Measurements from ENCODE around the gene SPARCL1.
"Not testable (repeated sequence)": the region's sequence is repeated elsewhere in the genome, so short reads cannot be mapped to it uniquely, and the experiment has no call there.

The SPARCL1 gene

DNA sequence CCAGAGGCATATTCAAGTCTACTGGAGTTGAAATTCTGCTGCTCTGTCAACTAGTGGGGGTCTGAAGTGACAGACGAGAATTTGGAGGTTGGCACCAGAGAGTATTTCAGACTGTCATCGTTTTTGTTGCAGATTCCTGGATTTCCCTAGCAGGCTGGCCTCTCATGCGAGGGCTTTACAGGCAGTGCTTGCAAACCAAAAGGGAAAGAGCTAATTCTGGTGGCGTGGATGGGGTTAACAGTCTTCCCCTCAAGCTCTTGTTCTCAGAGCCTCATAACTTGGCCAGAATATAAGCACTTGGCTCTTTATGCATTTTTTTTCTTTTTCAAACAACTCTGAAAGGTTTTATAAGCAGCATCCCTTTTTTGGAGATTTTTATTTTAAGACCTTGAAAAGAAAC, at the start of gene SPARCL1:
Gene SPARCL1, minus strand, starts transcription at position 190 of the 400 bp plus-strand sequence. CDS start 29,802 bp downstream, outside the sequence.
- DNase-seq: no peak

DNA sequence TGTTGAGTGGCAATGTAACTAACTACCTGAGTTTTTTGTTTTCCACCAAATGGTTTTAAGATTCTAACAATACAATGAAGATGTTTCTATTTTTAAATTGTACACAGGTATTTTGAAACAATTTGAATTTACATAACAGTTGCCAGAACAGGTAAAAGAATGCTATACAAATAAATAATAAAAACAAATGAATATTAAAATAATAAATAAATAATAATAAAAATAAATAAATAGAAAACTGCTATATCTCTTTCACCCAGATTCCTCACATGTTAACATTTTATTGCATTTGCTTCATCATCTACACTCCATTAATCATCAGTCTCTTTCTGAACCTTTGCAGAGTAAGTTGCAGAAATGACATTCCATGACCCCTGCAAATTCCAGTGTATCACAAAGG, 46.8 kb upstream of the SPARCL1 start:
- no peak for DNase-seq

- no peak for DNase-seq
Measured at GRCh38 chr4:87575408-87575807, 46.2 kb upstream of the SPARCL1 start.

DNA sequence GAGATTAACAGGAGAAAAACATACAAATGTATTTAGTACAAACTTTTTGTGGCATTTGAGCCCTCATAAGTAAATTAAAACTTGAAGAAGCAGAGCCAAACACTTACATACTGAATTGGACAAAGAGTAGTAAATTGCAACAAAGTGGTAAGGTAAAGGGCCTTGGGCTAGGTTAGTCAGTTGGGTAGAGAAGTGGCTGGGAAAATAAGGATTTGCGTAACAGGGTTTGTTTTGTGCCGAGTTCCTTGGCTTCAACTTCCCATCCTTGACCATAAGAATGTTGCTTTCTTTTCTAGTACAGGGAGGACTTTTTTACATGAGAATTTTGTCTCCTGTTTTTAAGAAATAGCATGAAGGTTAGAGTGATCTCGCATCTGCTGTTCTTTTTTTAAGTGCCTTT, 45.8 kb upstream of the SPARCL1 start:
- no peak for DNase-seq

DNA sequence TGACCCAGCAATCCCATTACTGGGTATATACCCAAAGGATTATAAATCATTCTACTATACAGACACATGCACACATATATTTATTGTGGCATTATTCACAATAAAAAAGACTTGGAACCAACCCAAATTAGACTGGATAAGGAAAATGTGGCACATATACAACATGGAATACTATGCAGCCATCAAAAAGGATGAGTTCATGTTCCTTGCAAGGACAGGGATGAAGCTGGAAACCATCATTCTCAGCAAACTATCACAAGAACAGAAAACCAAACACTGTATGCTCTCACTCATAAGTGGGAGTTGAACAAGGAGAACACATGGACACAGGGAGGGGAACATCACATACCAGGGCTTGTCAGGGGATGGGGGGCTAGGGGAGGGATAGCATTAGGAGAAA, 45.2 kb upstream of the SPARCL1 start:
- DNase-seq: not testable (repeated sequence)

- DNase-seq: no peak
Measured at GRCh38 chr4:87570290-87570805, 41.2 kb upstream of the SPARCL1 start.

DNA sequence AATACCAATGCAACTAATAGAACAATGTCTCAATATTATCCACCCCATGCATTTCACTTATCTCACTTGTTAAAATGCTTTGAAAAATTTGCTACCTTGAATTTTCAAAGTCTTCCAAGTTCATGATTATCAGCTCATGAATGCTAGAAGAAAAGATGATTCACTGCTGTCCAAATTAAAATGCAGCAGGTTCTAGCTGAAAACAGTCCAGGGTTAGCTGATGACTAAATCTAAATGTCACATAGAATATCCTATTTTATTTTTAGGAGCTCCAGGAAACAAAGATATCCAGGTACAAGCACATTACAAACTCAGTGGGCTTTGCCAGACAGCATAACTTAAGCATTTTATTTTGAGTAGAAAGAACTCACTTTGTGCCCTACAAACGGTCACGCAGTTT, 38.0 kb upstream of the SPARCL1 start:
- no peak for DNase-seq

DNA sequence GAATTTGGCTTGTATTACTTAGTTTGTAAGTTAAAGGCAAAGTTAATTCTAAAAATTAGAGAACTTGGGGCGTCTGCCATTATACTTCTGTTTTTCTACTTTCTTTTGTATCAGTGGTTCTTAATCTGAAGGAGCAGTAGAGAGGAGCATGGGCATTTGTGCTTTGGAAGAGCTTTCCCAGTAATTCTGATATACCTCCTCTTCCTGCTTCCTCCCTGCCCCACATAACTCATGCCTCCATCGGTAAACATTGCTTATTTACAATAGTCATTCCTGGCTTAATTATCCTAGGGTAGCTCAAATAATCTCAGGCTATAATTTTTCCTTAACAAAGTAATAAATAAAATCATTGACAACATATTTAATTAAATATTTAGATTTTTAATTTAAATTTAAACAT, 37.1 kb upstream of the SPARCL1 start:
- DNase-seq: no peak

- no peak for DNase-seq
Measured at GRCh38 chr4:87565746-87566145, 36.6 kb upstream of the SPARCL1 start.

DNA sequence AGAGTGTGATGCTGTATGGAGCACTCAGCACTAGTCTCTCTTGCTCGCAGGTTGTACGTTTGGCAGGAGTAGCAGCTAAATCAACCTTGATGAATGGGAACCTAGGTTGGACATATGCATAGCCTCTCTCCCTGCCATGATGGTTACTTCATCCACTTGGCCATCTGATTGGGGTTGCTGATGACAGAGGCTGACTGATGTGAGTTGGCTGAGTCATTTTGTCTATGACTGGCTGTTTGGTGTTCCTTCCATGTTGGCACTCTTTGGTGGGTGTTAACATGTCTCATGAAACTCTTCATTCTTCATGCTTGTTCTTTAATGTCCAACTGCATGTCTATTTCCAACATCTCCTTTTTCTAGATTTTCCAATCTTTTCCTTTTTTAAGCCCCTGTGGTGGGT, 31.6 kb upstream of the SPARCL1 start:
- no peak for DNase-seq

GRCh38 chr4:87559090-87559837, 30.1 kb upstream of the SPARCL1 start:
- DNase-seq: peak; percentile 61

- DNase-seq: no peak
Measured at GRCh38 chr4:87557348-87557747, 28.2 kb upstream of the SPARCL1 start.

- no peak for DNase-seq
Measured at GRCh38 chr4:87555773-87556619, 26.8 kb upstream of the SPARCL1 start.

DNA sequence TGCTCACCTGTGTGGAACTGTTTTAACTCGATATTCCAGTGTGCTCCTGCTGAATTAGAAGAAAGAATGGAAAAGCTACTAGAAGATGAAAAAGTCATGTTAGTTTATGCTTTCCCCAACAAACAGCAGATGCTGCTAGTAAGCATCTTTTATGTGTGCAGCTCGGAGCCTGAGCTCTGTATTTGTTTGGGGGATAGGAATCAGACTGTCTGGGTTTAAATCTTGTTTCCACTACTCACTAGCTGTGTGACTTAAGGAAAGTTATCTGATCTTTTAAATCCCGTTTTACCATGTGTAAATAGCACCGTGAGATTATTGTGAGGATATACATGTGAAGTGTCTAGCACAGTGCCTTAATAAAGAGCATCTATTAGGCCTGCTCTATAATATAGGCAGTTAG, 24.0 kb upstream of the SPARCL1 start:
- no peak for DNase-seq

GRCh38 chr4:87551361-87551760, 22.2 kb upstream of the SPARCL1 start:
- DNase-seq: no peak

- DNase-seq: no peak
Measured at GRCh38 chr4:87547016-87547708, 18.0 kb upstream of the SPARCL1 start.

GRCh38 chr4:87545052-87545451, 15.9 kb upstream of the SPARCL1 start:
- DNase-seq: no peak

- DNase-seq: no peak
Measured at GRCh38 chr4:87543835-87544461, 14.8 kb upstream of the SPARCL1 start.

- DNase-seq: no peak
Measured at GRCh38 chr4:87542734-87543312, 13.6 kb upstream of the SPARCL1 start.

- no peak for DNase-seq
Measured at GRCh38 chr4:87541956-87542709, 13.0 kb upstream of the SPARCL1 start.

DNA sequence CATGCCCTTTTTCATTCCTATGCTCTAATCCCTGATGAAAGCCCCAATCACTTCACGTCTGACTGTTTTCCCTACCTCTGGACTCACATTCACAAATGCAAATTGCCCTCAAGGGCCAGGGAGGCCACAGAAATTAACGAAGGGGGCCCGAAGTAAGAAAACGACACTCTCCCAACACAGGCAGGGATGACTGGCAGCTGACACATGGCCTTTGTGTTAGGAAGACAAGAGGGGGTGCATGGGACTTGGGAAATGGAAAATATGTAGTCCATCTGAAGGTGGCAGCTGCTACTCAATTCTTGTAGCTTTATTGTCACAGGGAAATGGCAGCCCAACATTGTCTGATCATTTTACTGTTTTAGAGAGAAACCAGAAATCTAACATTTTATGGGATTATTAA, 12.3 kb upstream of the SPARCL1 start:
- DNase-seq: no peak

Measured in CD4-positive, alpha-beta T cell treated with Interleukin-17A for 1 hour (primary cell).